HUES48 (cell line): ENCODE results near the gene DNAJA2.
"Not testable (repeated sequence)": the region's sequence is repeated elsewhere in the genome, so short reads cannot be mapped to it uniquely, and the experiment has no call there.

Experiments used
- H3K27ac ChIP-seq: one replicate; pipeline ENCODE4 v1.7.0; 2013; ENCODE audit warnings: low read depth, low read length, inconsistent platforms
- H3K27me3 ChIP-seq: 2 replicates; pipeline ENCODE4 v1.6.1; 2013; ENCODE audit warnings: mild to moderate bottlenecking, low read length; ENCODE audit not compliant: control insufficient read depth, insufficient read depth
- H3K36me3 ChIP-seq: 2 replicates; pipeline ENCODE4 v1.6.1; 2013; ENCODE audit warnings: low read length; ENCODE audit not compliant: control insufficient read depth, insufficient read depth
- H3K4me1 ChIP-seq: 2 replicates; pipeline ENCODE4 v1.6.1; 2013; ENCODE audit warnings: mild to moderate bottlenecking, low read length; ENCODE audit not compliant: control insufficient read depth, insufficient read depth
- H3K4me3 ChIP-seq: 2 replicates; pipeline ENCODE4 v1.5.1; 2013; ENCODE audit warnings: mild to moderate bottlenecking, low read depth, low read length
- H3K9ac ChIP-seq: 2 replicates; pipeline ENCODE4 v1.6.1; 2013; ENCODE audit warnings: mild to moderate bottlenecking, low read depth, low read length, moderate library complexity
- H3K9me3 ChIP-seq: 2 replicates; pipeline ENCODE4 v1.6.1; 2013; ENCODE audit warnings: low read length; ENCODE audit not compliant: control insufficient read depth, insufficient read depth

DNAJA2 gene

GRCh38 chr16:46973207-46973995 lies at the start of gene DNAJA2:
DNAJA2 (minus strand) TSS chr16:46973674; CDS start chr16:46973572, 102 bp downstream.
- Histone ChIP-seq H3K36me3 (peaks cover 33% of the 10 kb centered on the region), H3K4me1 (peaks cover 34% of the 10 kb centered on the region), H3K27ac (peak within 1 kb of the TSS; percentile 94), H3K27me3 (no peaks in the 10 kb centered on the region), H3K4me3 (peak within 1 kb of the TSS; percentile 91), H3K9me3 (no peaks in the 10 kb centered on the region), H3K9ac (peak within 1 kb of the TSS; percentile 85)

DNA sequence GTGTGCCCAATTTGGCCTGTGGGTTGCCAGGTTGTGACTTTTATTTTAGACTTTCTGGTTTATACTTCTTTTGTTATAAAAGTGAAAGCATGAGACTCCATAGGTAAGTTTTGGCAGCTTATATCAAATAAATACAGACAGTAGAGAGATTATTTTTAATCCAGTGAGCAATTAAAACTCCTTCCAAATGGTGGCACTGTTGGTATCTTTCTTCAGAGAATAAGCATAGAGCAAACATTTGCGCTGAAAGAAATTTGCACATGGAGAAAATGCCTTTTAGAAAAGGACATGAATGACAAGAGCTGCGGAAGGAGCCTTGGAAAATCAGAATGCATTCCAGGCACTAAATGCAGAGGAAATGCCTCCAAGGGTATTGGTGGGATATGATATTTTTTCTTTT lies 46.1 kb upstream of the DNAJA2 start:
- Histone ChIP-seq H3K4me1 (no peaks in the 10 kb centered on the region), H3K9me3 (no peaks in the 10 kb centered on the region), H3K36me3 (no peaks in the 10 kb centered on the region), H3K27me3 (no peaks in the 10 kb centered on the region), H3K9ac (no peak overlapping the region), H3K27ac (no peak overlapping the region), H3K4me3 (no peak overlapping the region)

DNA sequence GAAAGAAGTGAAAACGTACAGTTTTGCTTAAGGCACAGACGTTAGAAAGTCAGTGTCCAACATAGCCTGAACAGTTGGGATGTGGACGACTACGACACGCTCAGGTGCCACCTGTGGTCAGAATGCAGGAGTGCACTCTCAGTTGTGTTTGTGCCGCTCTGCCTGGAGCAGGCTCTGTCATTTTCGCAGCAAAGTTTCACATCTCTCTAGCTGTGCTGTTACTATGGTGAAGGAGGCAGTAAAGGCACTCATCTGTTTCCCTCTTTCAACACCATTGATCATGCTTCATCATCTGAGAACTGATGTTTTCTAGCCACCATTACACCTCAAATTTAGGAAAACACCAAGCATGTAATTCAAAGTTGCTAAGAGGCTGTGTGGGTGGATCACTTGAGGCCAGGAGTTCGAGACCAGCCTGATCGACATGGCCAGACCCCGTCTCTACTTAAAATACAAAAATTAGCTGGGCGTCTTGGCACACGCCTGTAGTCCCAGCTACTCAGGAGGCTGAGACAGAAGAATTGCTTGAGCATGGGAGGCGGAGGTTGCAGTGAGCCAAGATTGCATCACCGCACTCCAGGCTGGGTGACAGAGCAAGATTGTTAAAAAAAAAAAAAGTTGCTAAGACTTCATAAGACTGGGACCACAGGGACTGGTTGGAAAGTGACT lies 44.9 kb upstream of the DNAJA2 start:
- H3K4me3 ChIP-seq, result no peak overlapping the region
- H3K27ac ChIP-seq, result no peak overlapping the region
- H3K36me3 ChIP-seq, result no peaks in the 10 kb centered on the region
- H3K9me3 ChIP-seq, result no peaks in the 10 kb centered on the region
- no peak overlapping the region for H3K9ac ChIP-seq
- H3K4me1 ChIP-seq, result no peaks in the 10 kb centered on the region
- H3K27me3 ChIP-seq, result no peaks in the 10 kb centered on the region

- Histone ChIP-seq H3K4me3 (no peak overlapping the region), H3K27ac (no peak overlapping the region), H3K36me3 (no peaks in the 10 kb centered on the region), H3K9ac (no peak overlapping the region), H3K9me3 (no peaks in the 10 kb centered on the region), H3K27me3 (no peaks in the 10 kb centered on the region), H3K4me1 (no peaks in the 10 kb centered on the region)
Measured at GRCh38 chr16:47017636-47018035, 44.2 kb upstream of the DNAJA2 start.

DNA sequence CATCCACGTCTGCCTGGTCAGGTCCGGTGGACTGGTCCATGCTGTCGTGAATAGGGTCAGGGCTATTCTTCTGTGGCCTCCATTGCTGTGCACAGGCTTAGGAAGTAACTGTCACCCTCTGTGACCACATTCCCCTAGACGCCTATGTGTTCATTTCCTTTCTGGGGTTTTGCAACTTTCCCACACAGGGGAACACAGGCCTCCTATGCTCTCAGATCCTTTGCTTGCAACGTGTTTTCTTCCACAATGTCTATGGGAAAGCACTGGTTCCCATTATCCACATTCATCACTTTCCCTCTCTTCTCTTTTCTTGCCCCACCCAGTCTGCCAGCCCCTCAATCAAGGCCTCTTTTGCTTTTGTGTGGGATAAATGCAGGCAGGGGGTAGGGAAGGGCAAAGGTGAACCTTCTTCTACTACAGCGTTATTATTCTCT lies 43.2 kb upstream of the DNAJA2 start:
- H3K36me3 ChIP-seq, result no peaks in the 10 kb centered on the region

DNA sequence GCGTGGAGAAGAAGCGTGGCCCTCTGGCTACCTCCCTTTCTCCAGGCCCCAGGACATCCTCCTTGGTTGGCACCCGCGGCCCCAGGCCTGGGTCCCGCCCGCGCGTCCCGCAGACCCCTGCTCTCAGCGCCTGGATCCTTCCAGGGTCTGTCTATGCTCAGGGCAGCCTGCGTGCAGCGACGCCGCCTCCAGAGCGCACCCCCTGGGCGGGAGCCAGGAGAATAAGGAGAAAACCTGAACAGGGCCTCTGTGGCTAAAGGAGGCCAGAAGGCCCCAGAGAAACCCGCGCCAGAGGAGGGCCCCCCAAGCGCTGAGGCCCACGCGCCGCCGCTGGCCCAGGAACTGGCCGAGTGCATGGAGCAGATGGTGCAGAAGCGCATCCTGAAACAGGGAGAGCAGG lies 40.4 kb upstream of the DNAJA2 start:
- Histone ChIP-seq H3K4me3 (no peak overlapping the region), H3K27ac (no peak overlapping the region), H3K4me1 (no peaks in the 10 kb centered on the region), H3K27me3 (no peaks in the 10 kb centered on the region), H3K9ac (no peak overlapping the region), H3K9me3 (no peaks in the 10 kb centered on the region), H3K36me3 (no peaks in the 10 kb centered on the region)

More for the DNA sequence above, 43.2 kb upstream of the DNAJA2 start:
- H3K27ac ChIP-seq, result no peak overlapping the region
- no peaks in the 10 kb centered on the region for H3K9me3 ChIP-seq
- H3K4me3 ChIP-seq, result no peak overlapping the region
- H3K27me3 ChIP-seq, result no peaks in the 10 kb centered on the region
- no peaks in the 10 kb centered on the region for H3K4me1 ChIP-seq
- no peak overlapping the region for H3K9ac ChIP-seq

DNA sequence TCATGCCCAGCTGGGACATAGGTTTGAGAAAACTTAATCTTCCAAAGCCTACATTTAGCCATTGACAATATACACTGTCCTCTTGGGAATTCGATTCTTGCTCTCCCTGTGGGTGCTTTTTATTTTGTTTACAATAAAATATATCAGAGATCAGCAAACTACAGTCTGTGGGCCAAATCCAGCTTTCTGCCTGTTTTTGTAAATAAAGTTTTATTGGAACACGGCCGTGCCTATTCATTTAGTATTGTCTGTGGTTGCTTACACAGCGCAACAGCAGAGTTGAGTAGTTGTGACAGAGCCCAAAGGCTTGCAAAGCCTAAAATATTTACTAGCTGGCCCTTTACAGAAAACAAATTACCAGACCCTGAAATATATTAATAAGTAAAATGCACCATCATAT lies 39.7 kb upstream of the DNAJA2 start:
- Histone ChIP-seq H3K4me1 (no peaks in the 10 kb centered on the region), H3K36me3 (no peaks in the 10 kb centered on the region), H3K27ac (no peak overlapping the region), H3K9me3 (no peaks in the 10 kb centered on the region), H3K27me3 (no peaks in the 10 kb centered on the region), H3K4me3 (no peak overlapping the region), H3K9ac (no peak overlapping the region)

- H3K9ac ChIP-seq, H3K27ac ChIP-seq, H3K4me1 ChIP-seq, H3K4me3 ChIP-seq, H3K36me3 ChIP-seq, H3K27me3 ChIP-seq, H3K9me3 ChIP-seq: not testable (repeated sequence)
Measured at GRCh38 chr16:47010812-47011211, 37.3 kb upstream of the DNAJA2 start.

- H3K9me3 ChIP-seq, result no peaks in the 10 kb centered on the region
- H3K4me3 ChIP-seq, result no peak overlapping the region
Measured at GRCh38 chr16:47008612-47009011, 35.1 kb upstream of the DNAJA2 start.

DNA sequence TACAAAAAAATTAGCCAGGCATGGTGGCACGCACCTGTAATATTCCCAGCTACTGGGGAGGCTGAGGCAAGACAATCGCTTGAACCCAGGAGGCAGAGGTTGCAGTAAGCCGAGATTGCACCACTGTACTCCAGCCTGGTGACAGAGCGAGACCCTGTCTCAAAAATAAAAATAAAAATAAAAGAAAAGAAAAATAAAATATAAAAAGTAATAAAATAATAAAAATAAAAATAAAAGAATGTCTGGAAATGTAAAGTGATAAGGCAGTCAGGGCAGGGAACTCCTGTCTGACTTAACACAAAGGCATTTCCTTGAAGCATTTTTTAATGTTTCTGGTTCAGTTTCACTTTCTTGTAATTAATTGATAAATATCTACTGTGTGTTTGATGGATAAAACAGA lies 34.7 kb upstream of the DNAJA2 start:
- Histone ChIP-seq H3K9me3 (no peaks in the 10 kb centered on the region), H3K4me3 (no peak overlapping the region), H3K36me3 (no peaks in the 10 kb centered on the region), H3K4me1 (no peaks in the 10 kb centered on the region), H3K27ac (no peak overlapping the region), H3K27me3 (no peaks in the 10 kb centered on the region), H3K9ac (no peak overlapping the region)

More at GRCh38 chr16:47008612-47009011, 35.1 kb upstream of the DNAJA2 start:
- no peak overlapping the region for H3K9ac ChIP-seq
- H3K4me1 ChIP-seq, result no peaks in the 10 kb centered on the region
- H3K27ac ChIP-seq, result no peak overlapping the region
- no peaks in the 10 kb centered on the region for H3K27me3 ChIP-seq
- no peaks in the 10 kb centered on the region for H3K36me3 ChIP-seq

- H3K27ac ChIP-seq, result no peak overlapping the region
- H3K9ac ChIP-seq, result no peak overlapping the region
- H3K27me3 ChIP-seq, result no peaks in the 10 kb centered on the region
- H3K4me1 ChIP-seq, result no peaks in the 10 kb centered on the region
- H3K4me3 ChIP-seq, result no peak overlapping the region
- no peaks in the 10 kb centered on the region for H3K36me3 ChIP-seq
- H3K9me3 ChIP-seq, result no peaks in the 10 kb centered on the region
Measured at GRCh38 chr16:47004652-47005051, 31.2 kb upstream of the DNAJA2 start.
